HG02885 (cell line): ENCODE measurements around the gene RACK1.

Experiments used
- ATAC-seq: cut with Tn5 transposase; IDR thresholded peaks from one replicate; pipeline ENCODE4 v1.9.1; 2021; ENCODE audit warnings: mild to moderate bottlenecking; ENCODE audit not compliant: unreplicated experiment, poor library complexity

RACK1 gene

DNA sequence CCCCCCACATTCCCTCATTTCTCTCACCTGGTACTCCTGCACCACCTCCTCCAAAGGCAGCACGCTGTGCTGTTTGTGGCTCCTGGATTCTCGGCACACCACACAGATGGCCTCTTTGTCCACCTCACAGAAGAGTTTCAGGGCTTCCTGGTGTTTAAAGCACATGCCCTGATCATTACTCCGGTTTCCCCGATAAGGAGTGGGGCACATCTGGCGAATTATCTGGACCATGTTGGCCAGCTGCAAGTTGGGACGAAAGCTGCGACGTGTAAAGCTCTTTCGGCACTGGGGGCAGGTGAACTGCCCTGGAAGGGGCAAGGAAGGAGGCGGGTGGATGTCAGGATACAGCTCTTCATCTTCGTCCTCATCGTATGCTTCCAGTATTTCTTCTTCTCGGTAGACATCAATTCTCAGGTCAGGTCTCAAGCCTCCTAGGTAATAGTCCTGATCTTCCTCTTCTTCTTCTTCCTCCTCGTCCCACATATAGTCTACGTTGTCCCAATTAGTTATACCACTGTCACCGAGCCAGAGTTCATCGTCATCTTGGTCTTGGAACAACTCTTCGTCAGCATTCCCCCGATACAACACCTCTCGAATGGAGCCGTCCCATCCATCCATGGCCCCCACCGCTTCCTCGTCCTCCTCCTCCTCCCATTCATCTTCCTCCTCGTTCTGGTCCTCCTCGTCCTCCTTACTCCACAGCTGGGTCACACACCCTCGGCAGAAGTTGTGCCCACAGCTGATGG is 16.4 kb upstream of the RACK1 start:
- ATAC-seq: no peak

DNA sequence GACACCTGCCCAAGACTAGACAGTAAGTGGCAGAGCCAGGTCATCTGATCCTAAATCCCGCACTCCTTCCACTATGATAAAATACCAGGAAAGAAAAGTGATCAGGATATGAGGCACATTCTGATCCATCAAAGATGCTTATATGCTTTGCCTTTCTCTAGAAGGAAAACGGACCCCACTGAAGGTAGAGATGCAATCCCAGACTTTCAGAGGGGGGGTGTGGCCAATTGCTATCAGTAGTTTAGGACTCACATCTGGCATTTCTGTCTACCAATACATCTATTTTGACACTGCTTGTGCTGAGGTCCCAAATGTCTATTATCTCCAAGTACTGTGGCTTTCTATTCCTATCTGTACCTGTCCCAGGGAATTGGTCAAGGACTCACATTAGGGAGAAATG is 15.6 kb upstream of the RACK1 start:
- no peak for ATAC-seq

DNA sequence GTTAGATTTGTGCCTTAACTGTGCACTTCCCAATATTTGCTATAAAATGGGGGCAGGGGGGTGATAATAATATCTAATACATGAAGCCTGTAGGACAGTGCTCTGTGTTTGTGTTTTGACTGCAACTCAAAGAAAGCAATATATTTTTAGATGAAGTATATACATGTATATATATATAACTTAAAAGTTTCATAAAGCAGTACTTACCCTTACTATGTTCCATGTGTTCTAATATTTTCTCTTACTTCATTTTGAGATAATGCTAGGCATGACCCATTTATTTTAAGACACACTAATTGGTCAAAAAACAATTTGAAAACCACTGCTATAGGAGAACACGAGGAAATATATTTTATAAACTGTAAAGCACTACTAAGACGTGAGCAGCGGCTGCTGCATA is 14.9 kb upstream of the RACK1 start:
- ATAC-seq: no peak

DNA sequence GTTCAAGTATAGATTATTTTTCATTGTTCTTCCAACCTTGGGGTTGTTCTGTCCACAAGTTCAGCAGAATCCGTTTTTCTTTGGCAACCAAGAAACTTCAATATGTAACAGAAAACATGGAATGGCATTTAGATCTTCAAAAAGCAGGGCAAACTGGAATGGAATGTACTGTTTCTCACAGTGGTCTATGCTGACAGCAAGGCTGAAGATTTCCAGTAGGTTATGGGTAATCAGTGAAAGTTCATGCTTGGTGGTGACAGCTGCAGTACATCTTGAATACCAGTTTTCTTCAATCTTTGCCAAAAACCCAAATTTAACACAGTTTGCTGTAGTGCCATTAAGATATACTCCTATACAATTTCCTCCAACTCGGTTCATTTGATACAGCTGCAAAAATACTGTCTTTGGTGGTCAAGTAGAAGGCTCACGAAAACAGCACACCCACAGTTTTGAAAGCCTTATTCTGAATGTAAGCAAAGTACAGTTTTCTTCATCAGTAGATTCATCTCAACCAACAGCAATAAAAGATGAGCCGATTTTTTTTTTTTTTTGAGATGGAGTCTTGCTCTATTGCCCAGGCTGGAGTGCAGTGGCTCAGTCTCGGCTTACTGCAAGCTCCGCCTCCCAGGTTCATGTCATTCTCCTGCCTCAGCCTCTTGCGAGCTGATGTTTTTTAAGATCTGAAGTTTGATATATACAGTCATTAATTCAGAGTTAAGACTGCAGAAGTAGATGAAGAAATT is 12.3 kb upstream of the RACK1 start:
- ATAC-seq: no peak

DNA sequence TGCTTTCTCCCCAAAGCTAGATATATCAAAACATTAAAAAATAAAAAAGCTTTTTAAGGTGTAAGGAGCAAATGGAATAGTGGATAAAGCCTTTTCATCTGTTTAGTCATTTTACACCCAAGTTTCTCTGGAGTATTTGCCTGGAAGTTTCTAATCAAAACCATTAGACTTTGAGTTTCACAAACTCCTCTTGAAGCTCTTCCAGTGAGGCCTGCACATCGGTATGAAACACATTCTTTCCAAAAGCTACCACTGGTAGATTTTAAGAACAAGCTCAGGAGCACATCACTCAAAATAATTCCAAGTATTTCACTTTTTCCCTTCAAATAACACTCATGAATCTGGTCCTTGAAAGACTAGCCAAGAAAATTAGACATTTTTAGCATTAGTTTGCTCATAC is 11.6 kb upstream of the RACK1 start:
- ATAC-seq: no peak

DNA sequence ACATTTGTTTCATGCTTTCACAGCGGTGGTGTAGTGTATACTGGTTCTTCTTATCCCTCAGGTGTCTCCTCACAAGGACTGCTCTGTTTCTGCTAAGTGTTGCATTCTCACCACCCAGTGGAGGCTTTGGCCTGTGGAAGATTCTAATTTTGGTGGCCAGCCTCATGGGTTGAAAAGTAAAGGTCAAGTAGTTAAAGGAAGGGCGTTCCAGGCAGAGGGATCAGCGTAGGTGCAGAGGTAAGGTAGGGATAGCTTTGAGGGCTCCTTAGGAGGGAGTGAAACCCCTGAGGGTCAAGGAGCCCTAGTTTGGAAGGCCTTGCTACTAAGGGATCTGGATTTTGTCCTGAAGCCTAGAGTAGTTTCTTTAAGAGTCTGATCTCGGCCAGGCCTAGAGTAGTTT is 4.6 kb upstream of the RACK1 start:
- ATAC-seq: no peak

DNA sequence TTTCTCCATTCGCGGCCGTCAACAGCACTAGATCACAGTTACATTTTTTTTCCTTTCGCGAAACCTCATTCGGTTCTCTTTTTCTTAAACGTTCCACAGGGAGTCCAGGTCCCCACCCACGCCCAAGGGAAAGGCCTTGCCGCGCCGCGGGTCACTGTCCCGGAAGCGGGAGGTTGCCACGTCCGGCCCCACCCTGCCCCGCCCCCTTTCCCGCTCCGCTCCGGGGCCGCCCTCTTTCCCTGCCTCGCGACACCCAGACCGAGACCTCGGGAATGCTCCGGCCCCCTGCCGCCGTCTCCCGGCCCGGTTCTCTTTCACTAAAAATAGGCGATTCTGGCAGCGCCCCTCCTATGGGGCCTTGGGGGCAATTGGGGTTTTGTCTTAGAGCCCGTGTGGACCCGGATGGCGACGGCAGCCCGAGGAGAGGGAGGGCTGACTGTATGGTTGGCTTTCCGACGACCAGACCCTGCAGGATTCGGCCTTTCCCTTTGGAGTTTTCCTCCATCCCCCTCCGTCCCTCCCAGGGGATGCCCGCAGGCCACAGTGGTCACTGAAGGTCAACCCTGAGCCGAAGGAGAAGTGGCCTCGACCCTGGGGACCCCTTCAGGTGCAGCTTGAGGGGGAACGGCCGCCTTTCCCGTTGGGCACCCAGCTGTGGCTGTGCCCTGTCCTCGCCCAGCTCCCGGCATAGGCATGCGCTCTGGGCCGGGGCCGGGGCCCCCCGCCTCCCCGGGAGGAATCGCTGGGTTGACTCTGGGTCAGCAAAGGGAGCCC is 2.8 kb upstream of the RACK1 start:
- ATAC-seq: peak; percentile 50

DNA sequence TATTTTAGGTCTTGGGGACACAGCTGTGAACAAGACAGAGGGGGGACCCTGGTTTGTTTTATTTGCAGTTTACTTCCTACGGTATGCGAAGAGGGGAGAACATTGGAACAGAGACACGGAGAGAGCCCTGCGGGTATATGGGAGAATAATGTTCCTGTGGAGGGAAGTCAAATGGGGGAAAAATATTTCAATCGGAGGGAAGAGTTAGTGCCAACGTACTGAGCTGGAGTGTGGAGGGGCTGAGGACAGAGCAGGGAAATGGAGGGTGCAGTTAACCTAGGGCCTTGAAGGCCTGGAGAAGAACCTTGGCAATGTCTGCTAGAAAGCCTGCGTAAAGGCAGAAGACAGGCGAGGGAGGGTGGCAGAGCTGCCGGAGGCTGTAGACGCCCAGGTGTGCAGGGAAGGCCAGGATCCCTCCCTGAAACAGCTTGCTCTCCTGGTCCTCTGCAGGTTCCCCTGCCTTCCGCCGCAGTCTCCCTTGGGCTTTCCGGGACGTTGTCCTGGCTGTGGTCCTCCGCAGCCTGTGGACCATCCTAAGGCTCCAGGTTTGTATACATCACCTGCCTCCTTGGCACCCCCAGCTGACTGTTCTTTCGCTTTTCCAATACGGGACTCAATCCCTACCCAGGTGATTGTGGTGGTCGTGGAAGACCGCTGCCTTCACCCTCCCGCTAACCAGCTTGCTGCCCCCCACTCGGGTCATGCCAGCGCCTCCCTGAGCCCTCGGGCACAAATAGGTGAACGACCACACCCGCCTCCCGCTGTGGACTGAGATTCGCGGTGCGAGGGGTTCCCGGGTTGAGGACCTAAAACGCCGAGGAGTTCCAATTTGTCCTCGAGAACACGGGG is 1.9 kb upstream of the RACK1 start:
- ATAC-seq: peak; percentile 7

DNA sequence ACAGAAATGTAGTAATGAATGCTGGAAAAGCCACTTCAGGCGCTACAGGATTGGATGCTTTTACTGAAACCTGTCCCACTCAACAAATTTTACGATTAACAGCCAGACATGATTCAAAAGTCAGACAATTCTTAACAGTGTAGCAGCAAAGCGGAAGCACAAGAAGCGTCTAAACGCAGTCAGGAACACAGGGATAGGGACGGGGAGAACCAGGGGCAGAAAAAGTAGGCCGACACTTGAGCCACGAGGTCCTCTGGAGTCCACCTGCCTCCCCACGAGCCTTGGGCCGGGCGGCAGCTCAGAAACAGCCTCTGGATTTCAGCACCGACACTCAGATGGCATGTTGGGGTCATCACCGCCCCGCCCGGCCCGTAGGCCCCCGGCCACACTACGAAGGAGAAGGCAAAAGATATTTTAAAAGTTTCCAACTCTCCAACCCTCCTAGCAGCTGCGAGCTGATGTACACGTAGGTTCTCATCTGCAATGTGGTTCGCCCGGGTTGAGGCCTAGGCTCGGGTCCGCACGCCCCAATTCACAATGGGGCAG is 615 bp downstream of the RACK1 start:
- no peak for ATAC-seq

DNA sequence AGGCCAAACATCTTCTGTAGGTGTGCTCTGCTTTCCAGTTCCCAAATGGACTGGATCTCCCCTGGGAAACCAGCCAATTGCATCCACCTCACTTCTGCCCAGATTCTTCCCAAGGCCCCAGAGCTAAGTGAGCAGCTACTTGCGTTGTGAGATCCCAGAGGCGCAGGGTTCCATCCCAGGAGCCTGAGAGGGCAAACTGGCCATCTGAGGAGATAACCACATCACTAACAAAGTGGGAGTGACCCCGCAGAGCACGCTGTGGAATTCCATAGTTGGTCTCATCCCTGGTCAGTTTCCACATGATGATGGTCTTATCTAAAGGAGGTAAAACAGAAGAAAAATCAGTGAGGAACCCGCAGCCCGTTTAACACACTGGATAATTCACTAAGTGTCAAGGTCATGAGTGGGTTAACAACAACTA is 1.7 kb downstream of the RACK1 start:
- no peak for ATAC-seq

DNA sequence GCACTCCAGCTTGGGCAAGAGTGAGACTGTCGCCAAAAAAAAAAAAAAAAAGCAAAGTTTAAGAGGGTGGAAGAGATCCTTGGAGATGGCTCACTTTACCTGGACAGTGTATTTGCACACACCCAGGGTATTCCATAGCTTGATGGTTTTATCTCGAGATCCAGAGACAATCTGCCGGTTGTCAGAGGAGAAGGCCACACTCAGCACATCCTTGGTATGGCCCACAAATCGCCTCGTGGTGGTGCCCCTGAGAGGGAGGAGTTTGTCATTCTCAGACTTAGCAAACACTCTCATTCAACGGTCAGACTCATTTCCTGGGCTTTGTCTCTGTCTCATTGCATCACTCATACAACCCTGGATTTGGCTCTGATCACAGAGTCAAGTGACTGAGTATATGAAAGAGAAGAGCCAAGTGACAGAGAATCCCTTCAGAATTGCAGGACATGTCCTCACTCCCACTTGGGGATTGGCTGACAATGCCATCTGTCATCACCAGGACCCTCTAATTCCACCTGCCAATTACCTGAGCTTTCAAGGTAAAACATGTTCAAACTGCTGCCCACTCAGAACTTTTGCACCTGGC is 2.2 kb downstream of the RACK1 start:
- no peak for ATAC-seq

DNA sequence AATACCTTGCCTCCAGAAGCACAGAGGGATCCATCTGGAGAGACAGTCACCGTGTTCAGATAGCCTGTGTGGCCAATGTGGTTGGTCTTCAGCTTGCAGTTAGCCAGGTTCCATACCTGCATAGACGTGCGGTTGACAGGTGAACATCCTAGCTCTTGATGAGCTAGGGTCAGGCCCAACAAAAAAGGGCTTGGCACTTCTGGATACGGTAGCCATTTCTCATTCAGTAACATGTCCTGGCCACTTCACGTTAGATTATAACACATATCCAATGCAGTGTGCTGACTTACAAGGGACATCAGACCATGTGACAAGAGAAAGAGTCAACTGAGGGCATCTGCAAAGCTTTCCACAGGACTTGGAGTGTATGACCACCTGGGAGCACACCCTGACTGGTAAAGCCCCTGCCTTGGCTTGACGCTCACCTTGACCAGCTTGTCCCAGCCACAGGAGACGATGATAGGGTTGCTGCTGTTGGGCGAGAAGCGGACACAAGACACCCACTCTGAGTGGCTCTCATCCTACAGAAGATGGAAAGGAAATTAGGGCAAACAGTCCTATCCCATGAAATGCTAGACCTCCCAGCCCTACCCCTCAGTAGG is 4.5 kb downstream of the RACK1 start:
- ATAC-seq: no peak

DNA sequence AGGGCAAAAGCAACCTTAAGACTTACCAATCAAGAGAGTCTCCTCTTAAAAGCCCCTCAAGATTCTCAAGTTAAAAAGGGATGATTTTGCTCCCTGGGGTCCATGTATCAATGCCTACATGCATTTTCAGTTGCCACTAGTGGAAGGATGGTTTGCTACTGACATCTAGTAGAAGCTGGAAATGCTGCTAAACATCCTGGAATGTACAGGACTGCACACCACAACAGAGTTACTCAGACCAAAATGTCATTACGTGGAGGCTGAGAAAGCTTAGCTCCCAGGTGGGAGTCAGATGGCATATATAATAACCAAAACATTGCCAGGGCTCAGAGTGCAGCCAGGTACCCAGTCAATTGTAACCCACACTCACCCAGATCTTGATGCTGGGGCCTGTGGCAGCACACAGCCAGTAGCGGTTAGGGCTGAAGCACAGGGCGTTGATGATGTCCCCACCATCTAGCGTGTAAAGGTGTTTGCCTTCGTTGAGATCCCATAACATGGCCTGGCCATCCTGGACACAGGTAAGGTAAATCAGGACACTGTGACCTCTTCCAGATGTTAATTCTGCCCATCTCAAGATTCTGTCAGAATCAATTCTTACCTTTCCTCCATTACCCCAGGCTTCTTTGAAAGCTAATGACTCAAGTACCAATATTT is 5.8 kb downstream of the RACK1 start:
- ATAC-seq: no peak

DNA sequence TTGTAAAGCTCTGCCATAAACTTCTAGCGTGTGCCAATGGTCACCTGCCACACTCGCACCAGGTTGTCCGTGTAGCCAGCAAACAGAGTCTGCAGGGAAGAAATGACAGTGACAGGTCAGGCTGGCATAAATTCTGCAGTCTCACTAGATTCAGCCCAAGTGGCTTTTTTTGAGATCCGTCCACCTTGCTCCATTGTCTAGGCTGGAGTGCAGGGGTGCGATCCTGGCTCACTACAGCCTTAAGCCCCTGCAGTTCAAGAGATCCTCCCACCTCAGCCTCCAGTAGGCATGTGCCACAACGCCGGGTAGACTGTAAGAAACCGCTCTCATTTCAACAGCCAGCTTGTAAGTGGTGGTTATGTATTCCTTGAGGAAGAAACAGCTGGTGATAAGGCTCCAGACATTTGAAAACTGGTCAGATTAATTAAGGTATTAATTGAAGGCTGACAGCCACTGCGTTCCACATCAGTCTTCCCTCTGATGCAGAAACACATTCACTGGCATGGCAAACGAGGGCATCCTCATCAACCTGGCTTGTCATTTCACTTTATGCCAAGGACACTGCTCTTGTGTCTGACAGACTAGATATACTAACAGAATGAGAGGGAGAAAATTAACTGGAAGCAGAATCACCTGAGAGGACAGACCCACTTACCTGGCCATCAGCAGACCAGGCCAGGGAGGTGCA is 6.6 kb downstream of the RACK1 start:
- no peak for ATAC-seq

DNA sequence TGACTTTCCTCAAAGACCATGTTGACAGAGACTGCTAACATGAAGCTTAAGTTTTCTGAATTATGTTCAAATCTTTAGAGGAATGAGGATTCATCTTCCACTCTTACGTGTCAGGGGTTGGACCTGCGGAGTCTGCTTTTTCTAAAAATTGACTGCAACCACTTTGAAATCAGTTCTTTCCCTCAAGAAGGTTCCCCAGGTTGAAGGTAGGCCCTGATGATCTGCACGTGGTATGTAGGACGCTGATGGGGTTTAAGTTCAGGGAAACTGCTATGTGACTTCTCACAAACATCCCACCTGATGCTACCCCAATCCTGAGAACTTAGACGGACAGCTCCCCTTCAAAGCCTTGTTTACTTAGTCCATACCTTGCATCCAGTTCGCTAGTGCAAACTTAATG is 7.2 kb downstream of the RACK1 start:
- ATAC-seq: no peak

DNA sequence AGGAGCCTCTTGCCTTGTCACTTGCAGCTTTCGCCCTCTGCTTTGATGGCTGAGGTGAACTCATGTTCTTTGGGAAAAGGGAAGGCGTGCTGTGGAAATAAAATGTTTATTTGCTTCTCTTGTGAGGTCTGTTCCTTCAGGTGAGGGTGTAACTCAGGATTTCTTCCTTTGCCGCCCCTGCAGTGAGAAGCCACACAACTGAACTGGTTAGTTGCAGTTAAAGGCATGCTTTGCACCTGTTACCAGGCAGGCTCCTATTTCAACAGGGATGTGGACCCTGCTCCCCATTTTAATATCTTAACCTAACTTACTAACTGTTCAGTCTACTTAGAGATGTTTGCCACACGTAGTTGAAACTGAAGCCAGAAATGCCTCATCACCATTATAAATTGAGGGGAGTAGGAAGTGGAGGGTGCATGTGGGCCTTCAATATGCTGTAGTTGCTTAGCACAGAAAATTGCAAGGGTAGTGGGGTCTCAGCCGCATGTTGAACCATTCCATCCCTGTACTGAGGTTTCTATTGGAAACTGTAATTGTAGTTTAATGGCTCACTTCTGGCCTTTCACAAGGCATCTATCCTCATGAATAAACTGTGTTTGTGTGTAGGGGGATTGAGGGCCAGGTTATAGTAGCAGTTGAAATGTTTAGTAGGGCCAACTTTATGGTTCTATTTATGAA is 7.9 kb downstream of the RACK1 start:
- ATAC-seq: no peak

DNA sequence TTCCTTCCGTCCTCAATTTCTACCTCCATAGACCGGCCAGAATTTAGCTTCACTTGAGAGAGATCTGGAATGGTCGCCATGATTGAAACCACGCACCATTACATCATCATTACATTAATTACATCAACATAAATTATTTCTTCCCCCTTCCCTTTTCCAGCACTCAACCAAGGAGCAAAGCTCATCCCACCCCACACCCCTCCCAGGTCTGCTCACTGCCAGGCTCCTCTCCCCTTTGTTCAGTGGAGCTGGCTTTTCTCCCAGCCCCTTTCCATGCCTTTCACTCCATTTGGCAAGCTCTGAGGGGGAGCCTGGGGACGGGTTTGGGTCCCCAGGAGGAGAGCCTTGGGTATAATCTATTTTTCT is 8.4 kb downstream of the RACK1 start:
- ATAC-seq: no peak
